H1 (cell line): ENCODE data around the gene FASTKD3. TPM values are rescaled to one million over a fixed set of nuclear protein-coding genes. Genes with fewer than 3 reads are reported as not detected.

Experiments
- CTCF ChIA-PET: fragments of 300-600 bp; sonication (Branson Sonifier 250); formaldehyde crosslinking; loops from one replicate; lab custom pipeline; 2021; ENCODE audit not compliant: partially characterized antibody; lab: Charles Lee
- POLR2A ChIA-PET: fragments of 300-600 bp; sonication (Branson Sonifier 250); formaldehyde crosslinking; loops from one replicate; lab custom pipeline; 2021; ENCODE audit warnings: inconsistent platforms; ENCODE audit not compliant: partially characterized antibody; lab: Charles Lee
- DNase-seq, 2 experiments: peaks; one replicate each; pipeline versions ENCODE4 v3.0.0 to v3.0.0-alpha.2; 2010 to 2022; ENCODE audit warnings: low spot score in 2 of 2, low read depth in 1 of 2, mixed read lengths in 1 of 2
- FAIRE-seq: peaks from 2 replicates; lab custom pipeline; 2011; peaks lifted over from hg19 to GRCh38; lab: Jason Lieb, UNC
- H2AFZ ChIP-seq: 2 replicates; pipeline ENCODE4 v1.8.1; 2012; ENCODE audit warnings: low read length, inconsistent platforms
- H2AK5ac ChIP-seq: 2 replicates; pipeline ENCODE4 v1.6.1; 2013; ENCODE audit warnings: low read depth, low read length
- H2BK120ac ChIP-seq: replicated peaks from 2 replicates; pipeline ENCODE3; 2013; ENCODE audit warnings: low read depth, low read length, inconsistent platforms
- H2BK12ac ChIP-seq: 2 replicates; pipeline ENCODE4 v1.6.1; 2013; ENCODE audit warnings: low read depth, low read length
- H2BK15ac ChIP-seq: 2 replicates; pipeline ENCODE4 v1.6.1; 2013; ENCODE audit warnings: low read length
- H2BK20ac ChIP-seq: 2 replicates; pipeline ENCODE4 v1.6.1; 2013; ENCODE audit warnings: low read length
- H2BK5ac ChIP-seq: 2 replicates; pipeline ENCODE4 v1.6.1; 2013; ENCODE audit warnings: low read depth, low read length
- H3K14ac ChIP-seq: 2 replicates; pipeline ENCODE4 v1.6.1; 2013; ENCODE audit warnings: inconsistent platforms; ENCODE audit not compliant: insufficient read length
- H3K18ac ChIP-seq: 2 replicates; pipeline ENCODE4 v1.6.1; 2013; ENCODE audit warnings: low read length; ENCODE audit errors: extremely low read depth
- H3K23ac ChIP-seq: 2 replicates; pipeline ENCODE4 v1.6.1; 2013; ENCODE audit warnings: inconsistent platforms; ENCODE audit not compliant: insufficient read length
- H3K23me2 ChIP-seq: 2 replicates; pipeline ENCODE4 v1.6.1; 2013; ENCODE audit warnings: low read depth, low read length
- H3K27ac ChIP-seq: 2 replicates; pipeline ENCODE4 v1.6.1; 2011; ENCODE audit warnings: low read depth, low read length, inconsistent platforms
- H3K27me3 ChIP-seq, 4 experiments: replicated peaks in 1 of 4; 1 replicate in 1 of 4; 2 replicates in 3 of 4; pipeline versions ENCODE4 v1.6.1 to v1.8.1; 2011 to 2013; ENCODE audit warnings: low read length in 3 of 4, mild to moderate bottlenecking in 3 of 4, inconsistent platforms in 2 of 4, mixed read lengths in 2 of 4, moderate library complexity in 1 of 4; ENCODE audit not compliant: control insufficient read depth in 3 of 4, insufficient read depth in 3 of 4; ENCODE audit errors: extremely low read depth in 1 of 4
- H3K36me3 ChIP-seq, 4 experiments: 2 replicates each; pipeline versions ENCODE4 v1.6.1 to v1.8.1; 2011 to 2013; ENCODE audit warnings: mild to moderate bottlenecking in 4 of 4, low read length in 3 of 4, moderate library complexity in 2 of 4, control low read depth in 1 of 4, inconsistent platforms in 1 of 4; ENCODE audit not compliant: insufficient read depth in 4 of 4, control insufficient read depth in 2 of 4
- H3K4ac ChIP-seq: replicated peaks from 2 replicates; pipeline ENCODE3; 2013; ENCODE audit warnings: low read length, low read depth, mixed read lengths, inconsistent platforms; ENCODE audit not compliant: insufficient read length
- H3K4me1 ChIP-seq, 4 experiments: replicated peaks in 1 of 4; 1 replicate in 1 of 4; 2 replicates in 3 of 4; pipeline versions ENCODE4 v1.6.1 to v1.8.1; 2011 to 2013; ENCODE audit warnings: low read length in 3 of 4, inconsistent platforms in 2 of 4, mixed read lengths in 1 of 4; ENCODE audit not compliant: insufficient read depth in 4 of 4, control insufficient read depth in 3 of 4
- H3K4me2 ChIP-seq, 2 experiments: 2 replicates each; pipeline versions ENCODE4 v1.6.1 to v1.8.1; 2011 to 2013; ENCODE audit warnings: low read depth in 2 of 2, low read length in 2 of 2, control low read depth in 1 of 2, inconsistent platforms in 1 of 2, mild to moderate bottlenecking in 1 of 2; ENCODE audit not compliant: insufficient read depth in 1 of 2
- H3K4me3 ChIP-seq, 4 experiments: fragments of 200-600, 300-600 bp in 1 of 4; sonication (generic), shearing (Covaris generic), sonication (Bioruptor Twin) in 1 of 4; 2 replicates each; pipeline versions ENCODE4 v1.5.1 to v1.8.1; 2011 to 2016; ENCODE audit warnings: low read length in 4 of 4, low read depth in 3 of 4, control low read depth in 2 of 4, inconsistent platforms in 2 of 4, mild to moderate bottlenecking in 2 of 4, mixed read lengths in 1 of 4, moderate library complexity in 1 of 4; ENCODE audit not compliant: insufficient read depth in 2 of 4; ENCODE audit errors: extremely low read depth in 1 of 4
- H3K56ac ChIP-seq: replicated peaks from 2 replicates; pipeline ENCODE3; 2013; ENCODE audit warnings: low read depth, mild to moderate bottlenecking, mixed read lengths, low read length, inconsistent platforms; ENCODE audit not compliant: insufficient read length
- H3K79me1 ChIP-seq: 2 replicates; pipeline ENCODE4 v1.6.1; 2013; ENCODE audit warnings: low read depth, low read length, control low read depth
- H3K79me2 ChIP-seq, 2 experiments: 2 replicates each; pipeline versions ENCODE4 v1.6.1 to v1.8.1; 2012 to 2013; ENCODE audit warnings: low read length in 2 of 2, mild to moderate bottlenecking in 2 of 2, inconsistent platforms in 1 of 2; ENCODE audit not compliant: insufficient read depth in 2 of 2, control insufficient read depth in 1 of 2
- H3K9ac ChIP-seq, 4 experiments: replicated peaks in 1 of 4; 1 replicate in 1 of 4; 2 replicates in 3 of 4; pipeline versions ENCODE4 v1.6.1 to v1.8.1; 2011 to 2013; ENCODE audit warnings: low read depth in 3 of 4, low read length in 3 of 4, control low read depth in 2 of 4, mild to moderate bottlenecking in 2 of 4, moderate library complexity in 2 of 4, inconsistent platforms in 1 of 4; ENCODE audit errors: extremely low read depth in 1 of 4
- H3K9me3 ChIP-seq, 2 experiments: 2 replicates each; pipeline versions ENCODE4 v1.6.1 to v1.8.1; 2012 to 2013; ENCODE audit warnings: mild to moderate bottlenecking in 2 of 2, moderate library complexity in 2 of 2, control low read depth in 1 of 2, inconsistent platforms in 1 of 2, low read depth in 1 of 2, low read length in 1 of 2, mixed read lengths in 1 of 2; ENCODE audit not compliant: insufficient read depth in 2 of 2
- H4K20me1 ChIP-seq, 2 experiments: replicated peaks in 1 of 2; 2 replicates each; pipeline versions ENCODE3 to v1.8.1; 2011 to 2013; ENCODE audit warnings: inconsistent platforms in 2 of 2, low read length in 2 of 2, mild to moderate bottlenecking in 1 of 2; ENCODE audit not compliant: insufficient read depth in 2 of 2, control insufficient read depth in 1 of 2
- H4K5ac ChIP-seq: 2 replicates; pipeline ENCODE4 v1.6.1; 2013; ENCODE audit warnings: low read length, low read depth, mixed read lengths, inconsistent platforms; ENCODE audit not compliant: insufficient read length
- H4K8ac ChIP-seq: 2 replicates; pipeline ENCODE4 v1.8.0; 2013; ENCODE audit warnings: mild to moderate bottlenecking, moderate library complexity, low read length, inconsistent platforms; ENCODE audit not compliant: insufficient read depth; ENCODE audit errors: extremely low read depth
- H4K91ac ChIP-seq: replicated peaks from 2 replicates; pipeline ENCODE3; 2013; ENCODE audit warnings: low read length, mixed read lengths, inconsistent platforms; ENCODE audit not compliant: insufficient read length
- HDAC2 ChIP-seq, 2 experiments: fragments of 300-600 bp in 1 of 2; sonication (generic) in 1 of 2; IDR thresholded peaks; 2 replicates each; pipeline ENCODE4 v1.6.1; 2011 to 2012; ENCODE audit warnings: low read depth in 2 of 2, low read length in 2 of 2, mild to moderate bottlenecking in 2 of 2, moderate library complexity in 2 of 2, borderline replicate concordance in 1 of 2, inconsistent platforms in 1 of 2
- WGBS, 2 experiments: shearing (Covaris generic) in 1 of 2; methylation state at CpG; one replicate each; pipeline versions ENCODE4 v1.1.6 to v1.1.7; 2013 to 2015; ENCODE audit warnings: low lambda C conversion rate in 2 of 2, mixed read lengths in 2 of 2, inconsistent platforms in 1 of 2, low coverage in 1 of 2, missing lambda C conversion rate in 1 of 2; ENCODE audit not compliant: insufficient replicate concordance in 2 of 2, insufficient coverage in 1 of 2, insufficient read length in 1 of 2; ENCODE audit errors: extremely low coverage in 1 of 2, missing lambda C conversion rate in 1 of 2; 5-methylcytosine and 5-hydroxymethylcytosine counted together
- polyA plus RNA-seq, 7 experiments: library from polyadenylated mRNA; depleted of rRNA in 3 of 7; stranded (reverse) in 5 of 7; unstranded in 2 of 7; fragments of >200 nt in 5 of 7; fragments of 200-250 nt in 2 of 7; gene quantifications; 1 replicate in 5 of 7; 2 replicates in 1 of 7; 4 replicates in 1 of 7; pipeline versions ENCODE4 v1.2.1 to v1.2.3, GENCODE V29; 2011 to 2013; ENCODE audit warnings: missing spikeins in 2 of 7, mixed read lengths in 2 of 7
- total RNA-seq: library from RNA; stranded (reverse); fragmentation: NEBNext Ultra II Directional; extraction: Animal tissue kit (Norgen Biotek cat#: 25700); gene quantifications from 2 replicates; pipeline ENCODE4 v1.2.1, GENCODE V29; 2021

The FASTKD3 gene
- total and polyA plus RNA-seq, 2 of the 8 experiments (the other 6 are each of a cell fraction or from before 2014, with no cell fraction given): 5.6 to 7.6 TPM

DNA sequence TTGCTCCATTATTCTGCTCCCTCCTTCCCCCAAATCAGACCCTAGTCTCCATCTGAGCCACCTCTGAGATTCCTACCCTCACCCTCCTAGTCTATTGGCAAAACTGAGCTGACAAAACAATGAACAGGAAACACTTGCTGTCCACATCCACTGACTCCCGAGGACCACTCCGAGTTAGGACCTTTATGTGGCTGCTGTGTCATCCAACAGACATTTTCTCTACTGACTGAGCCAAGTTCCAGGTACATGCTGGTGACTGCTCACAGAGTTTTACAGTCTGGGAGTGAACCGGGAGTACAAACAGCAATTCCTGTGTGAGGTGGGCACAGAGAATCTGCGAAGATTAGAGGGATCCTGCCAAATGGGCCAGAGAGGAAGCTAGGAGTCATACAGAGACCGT, 57.1 kb downstream of the FASTKD3 start:
- ChIA-PET CTCF (interaction anchor here (0.6 to 9.2 kb wide), 3 partner anchors 48 to 880 kb away, joined by 3 to 61 read pairs (median 5); no protein-coding TSS in a partner anchor), POLR2A (interaction anchor here (0.9 to 1.2 kb wide), 4 partner anchors 8 to 18 kb away, joined by 3 read pairs; no protein-coding TSS in a partner anchor)
- H3K9me3 ChIP-seq: no peaks in the 10 kb centered on the region
- H4K20me1 ChIP-seq: no peaks in the 10 kb centered on the region
- H3K23ac ChIP-seq: no peak overlapping the region
- H4K91ac ChIP-seq: no peak overlapping the region
- no peaks in the 10 kb centered on the region for H3K79me1 ChIP-seq
- no peak overlapping the region for H3K4ac ChIP-seq
- H3K56ac ChIP-seq: no peak overlapping the region
- H3K36me3 ChIP-seq: peaks cover 0 to 12% (median 1%) of the 10 kb centered on the region in 4 experiments; a peak in 2 of 8 replicates
- H3K4me3 ChIP-seq: no peak overlapping the region
- no peak overlapping the region for H3K9ac ChIP-seq
- no peak overlapping the region for H2BK12ac ChIP-seq
- H2AFZ ChIP-seq: no peak overlapping the region
- no peak overlapping the region for H3K4me2 ChIP-seq
- DNase-seq (no peak), FAIRE-seq (no peak)
- H3K23me2 ChIP-seq: no peaks in the 10 kb centered on the region
- H2BK15ac ChIP-seq: no peak overlapping the region
- H3K79me2 ChIP-seq: no peaks in the 10 kb centered on the region
- no peak overlapping the region for H3K14ac ChIP-seq
- H3K18ac ChIP-seq: no peak overlapping the region
- no peak overlapping the region; the same call in 1 of the 2 replicates for H3K27ac ChIP-seq
- no peak overlapping the region for H4K8ac ChIP-seq
- 92% methylated on average over 5 of the region's 5 CpGs; no CpG with 5 or more reads in 1 of the 2 experiments for WGBS, 2 experiments
- no peak overlapping the region for H2AK5ac ChIP-seq
- peaks cover 2 to 11% (median 6%) of the 10 kb centered on the region in 4 experiments; a peak in 6 of 7 replicates for H3K4me1 ChIP-seq
- no peak overlapping the region for H4K5ac ChIP-seq
- no peak overlapping the region for H2BK5ac ChIP-seq
- H2BK20ac ChIP-seq: no peak overlapping the region
- H3K27me3 ChIP-seq: no peaks in the 10 kb centered on the region
- H2BK120ac ChIP-seq: no peak overlapping the region
- TF ChIP-seq HDAC2 (IDR thresholded peaks at IDR 0.05; ENCODE audit: borderline replicate concordance in 1 of 2, low read depth in 2 of 2, low read length in 2 of 2): no peak

Other genes starting within 250 kb of the FASTKD3 start
- 0.39 and 0.40 TPM in 2 replicates for gene CFAP90, start 17.9 kb downstream of the FASTKD3 start, total RNA-seq
- 0.82 and 0.92 TPM in 2 replicates for gene CFAP90, start 17.9 kb downstream of the FASTKD3 start, polyA plus RNA-seq (2011; rRNA removed)
- 51.4 and 53.8 TPM in 2 replicates for gene MTRR, start 117 bp upstream of the FASTKD3 start, total RNA-seq
- gene MTRR, start 117 bp upstream of the FASTKD3 start, polyA plus RNA-seq (2011; rRNA removed): 33.1 and 36.4 TPM in 2 replicates